Ascending aorta (tissue), 2 donors: Measurements from ENCODE around the gene MARCHF10. TPM values are rescaled to one million over a fixed set of nuclear protein-coding genes. Genes with fewer than 3 reads are reported as not detected.

Source experiments
- DNase-seq, 2 donors: peaks; one replicate each; pipeline ENCODE4 v3.0.0-alpha.2; 2019; ENCODE audit warnings: low spot score in 2 of 2
- H3K27ac ChIP-seq, 2 donors: fragments of 200-600 bp; sonication (generic); one replicate each; pipeline ENCODE4 v1.5.1; 2016 to 2017; ENCODE audit warnings: mild to moderate bottlenecking in 1 of 2
- H3K27me3 ChIP-seq: fragments of 200-600 bp; sonication (generic); one replicate; pipeline ENCODE4 v1.5.1; 2017
- H3K36me3 ChIP-seq, 2 donors: fragments of 200-600 bp; sonication (generic); one replicate each; pipeline ENCODE4 v1.5.1; 2016
- H3K4me1 ChIP-seq, 2 donors: fragments of 200-600 bp; sonication (generic); one replicate each; pipeline ENCODE4 v1.5.1; 2016 to 2017; ENCODE audit warnings: mild to moderate bottlenecking in 1 of 2
- H3K4me3 ChIP-seq, 2 donors: fragments of 200-600 bp; sonication (generic); one replicate each; pipeline ENCODE4 v1.5.1; 2016 to 2017; ENCODE audit warnings: mild to moderate bottlenecking in 1 of 2
- H3K9me3 ChIP-seq, 2 donors: fragments of 200-600 bp; sonication (generic); one replicate each; pipeline ENCODE4 v1.5.1; 2016
- intact Hi-C: fragments of 100-400 bp; cut with DNase I; formaldehyde crosslinking; loops from one replicate; pipeline ENCODE4 v1.15.1; 2023
- total RNA-seq: library from RNA; depleted of rRNA; stranded (reverse); fragments of >200 nt; gene quantifications from one replicate; pipeline ENCODE4 v1.1.0, GENCODE V29; 2016
- TF ChIP-seq, protein P1 (sequence below), 3 experiments: fragments of 200-600 bp in 2 of 3; fragments of 450-650 bp in 1 of 3; sonication (generic) in 2 of 3; IDR thresholded peaks; one replicate each; pipeline ENCODE4 v1.5.1; 2016 to 2019; ENCODE audit warnings: antibody characterized with exemption in 3 of 3, mild to moderate bottlenecking in 1 of 3, moderate library complexity in 1 of 3

The MARCHF10 gene
- total RNA-seq, 1 donor from 2014 or later = not detected

DNA sequence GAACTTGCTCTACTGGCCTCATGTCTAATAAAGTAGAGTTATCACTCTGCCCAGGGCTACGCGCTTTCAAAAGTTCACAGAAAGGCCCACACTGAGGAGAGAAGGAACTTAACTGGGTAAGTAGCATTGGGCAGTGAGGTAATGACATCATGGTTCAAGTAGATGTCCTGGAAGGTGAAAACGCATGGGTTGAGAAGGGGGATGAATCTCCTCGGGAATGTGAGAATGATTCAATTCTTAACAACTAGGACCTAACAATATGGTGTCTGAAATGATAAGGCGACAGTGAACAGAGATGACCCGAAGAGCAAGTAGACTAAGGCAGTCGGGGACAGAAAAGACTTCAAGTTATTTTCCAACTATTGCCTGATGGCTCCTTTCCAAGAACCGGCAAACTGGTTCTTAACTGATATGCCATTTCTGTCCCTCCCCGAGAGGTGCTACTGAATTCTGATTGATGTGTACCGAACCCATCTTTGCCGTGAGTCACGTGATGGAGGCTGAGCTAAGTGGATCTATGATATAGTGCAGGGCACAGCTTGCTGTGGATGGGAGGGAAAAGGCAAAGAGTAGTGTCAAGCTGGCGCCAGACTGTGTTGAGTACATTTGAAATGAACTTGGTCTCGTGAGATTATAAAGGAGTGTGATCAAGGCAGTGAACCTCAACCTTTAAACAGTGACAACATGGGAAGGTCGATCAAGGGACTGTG is 44.1 kb downstream of the MARCHF10 start:
- no peak overlapping the region for H3K4me3 ChIP-seq
- H3K36me3 ChIP-seq = no peaks in the 10 kb centered on the region
- intact Hi-C loops = no loop called here
- H3K27ac ChIP-seq = no peak overlapping the region
- no peak for DNase-seq
- no peaks in the 10 kb centered on the region for H3K27me3 ChIP-seq
- H3K9me3 ChIP-seq = no peaks in the 10 kb centered on the region
- TF ChIP-seq, protein P1, sequence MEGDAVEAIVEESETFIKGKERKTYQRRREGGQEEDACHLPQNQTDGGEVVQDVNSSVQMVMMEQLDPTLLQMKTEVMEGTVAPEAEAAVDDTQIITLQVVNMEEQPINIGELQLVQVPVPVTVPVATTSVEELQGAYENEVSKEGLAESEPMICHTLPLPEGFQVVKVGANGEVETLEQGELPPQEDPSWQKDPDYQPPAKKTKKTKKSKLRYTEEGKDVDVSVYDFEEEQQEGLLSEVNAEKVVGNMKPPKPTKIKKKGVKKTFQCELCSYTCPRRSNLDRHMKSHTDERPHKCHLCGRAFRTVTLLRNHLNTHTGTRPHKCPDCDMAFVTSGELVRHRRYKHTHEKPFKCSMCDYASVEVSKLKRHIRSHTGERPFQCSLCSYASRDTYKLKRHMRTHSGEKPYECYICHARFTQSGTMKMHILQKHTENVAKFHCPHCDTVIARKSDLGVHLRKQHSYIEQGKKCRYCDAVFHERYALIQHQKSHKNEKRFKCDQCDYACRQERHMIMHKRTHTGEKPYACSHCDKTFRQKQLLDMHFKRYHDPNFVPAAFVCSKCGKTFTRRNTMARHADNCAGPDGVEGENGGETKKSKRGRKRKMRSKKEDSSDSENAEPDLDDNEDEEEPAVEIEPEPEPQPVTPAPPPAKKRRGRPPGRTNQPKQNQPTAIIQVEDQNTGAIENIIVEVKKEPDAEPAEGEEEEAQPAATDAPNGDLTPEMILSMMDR (IDR thresholded peaks at IDR 0.05) = no peak
- H3K4me1 ChIP-seq = no peaks in the 10 kb centered on the region

DNA sequence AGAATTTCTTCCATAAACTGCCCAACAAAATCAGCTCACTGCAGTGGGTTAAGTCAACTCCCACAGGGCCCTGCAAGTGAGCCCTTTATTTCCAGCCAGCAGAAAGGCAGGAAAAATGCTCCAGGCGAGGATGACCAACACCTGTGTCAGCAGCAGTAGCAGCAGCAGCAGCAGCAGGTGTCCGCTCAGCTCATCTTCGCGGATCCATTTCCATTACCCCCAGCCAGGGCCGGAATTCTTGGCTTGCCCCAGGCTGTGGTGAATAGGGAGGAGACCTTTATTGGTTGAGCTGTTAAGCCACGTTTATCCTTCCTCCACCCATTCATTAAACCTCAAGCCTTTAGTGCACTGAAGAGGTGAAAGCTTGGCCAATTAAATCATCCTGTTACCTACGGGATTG is 46.2 kb downstream of the MARCHF10 start:
- TF ChIP-seq, protein P1 (IDR thresholded peaks at IDR 0.05) = no peak
- DNase-seq = no peak
- Histone ChIP-seq H3K27ac (no peak overlapping the region), H3K9me3 (no peaks in the 10 kb centered on the region), H3K27me3 (no peaks in the 10 kb centered on the region), H3K36me3 (no peaks in the 10 kb centered on the region), H3K4me3 (no peak overlapping the region), H3K4me1 (no peaks in the 10 kb centered on the region)
- intact Hi-C loops = no loop called here

DNA sequence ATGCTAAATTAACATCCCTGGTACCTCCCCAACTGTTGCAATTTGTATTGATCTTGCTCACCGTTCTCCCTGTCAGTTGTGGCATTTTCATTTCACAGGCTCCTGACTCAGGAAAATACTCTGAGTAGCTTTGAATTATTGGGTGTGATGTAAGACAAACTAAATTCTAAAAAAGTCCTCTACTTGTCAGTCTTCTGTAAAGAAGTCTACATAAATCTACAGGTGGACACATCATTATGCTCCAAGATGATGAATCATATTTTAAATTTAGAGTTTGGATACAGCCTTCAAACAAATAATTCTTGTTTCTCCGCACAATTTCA is 47.2 kb downstream of the MARCHF10 start:
- TF ChIP-seq, protein P1 (IDR thresholded peaks at IDR 0.05) = no peak
- Histone ChIP-seq H3K9me3 (no peaks in the 10 kb centered on the region), H3K4me1 (no peaks in the 10 kb centered on the region), H3K36me3 (no peaks in the 10 kb centered on the region), H3K4me3 (no peak overlapping the region), H3K27me3 (no peaks in the 10 kb centered on the region), H3K27ac (no peak overlapping the region)
- intact Hi-C loops = no loop called here
- no peak for DNase-seq

DNA sequence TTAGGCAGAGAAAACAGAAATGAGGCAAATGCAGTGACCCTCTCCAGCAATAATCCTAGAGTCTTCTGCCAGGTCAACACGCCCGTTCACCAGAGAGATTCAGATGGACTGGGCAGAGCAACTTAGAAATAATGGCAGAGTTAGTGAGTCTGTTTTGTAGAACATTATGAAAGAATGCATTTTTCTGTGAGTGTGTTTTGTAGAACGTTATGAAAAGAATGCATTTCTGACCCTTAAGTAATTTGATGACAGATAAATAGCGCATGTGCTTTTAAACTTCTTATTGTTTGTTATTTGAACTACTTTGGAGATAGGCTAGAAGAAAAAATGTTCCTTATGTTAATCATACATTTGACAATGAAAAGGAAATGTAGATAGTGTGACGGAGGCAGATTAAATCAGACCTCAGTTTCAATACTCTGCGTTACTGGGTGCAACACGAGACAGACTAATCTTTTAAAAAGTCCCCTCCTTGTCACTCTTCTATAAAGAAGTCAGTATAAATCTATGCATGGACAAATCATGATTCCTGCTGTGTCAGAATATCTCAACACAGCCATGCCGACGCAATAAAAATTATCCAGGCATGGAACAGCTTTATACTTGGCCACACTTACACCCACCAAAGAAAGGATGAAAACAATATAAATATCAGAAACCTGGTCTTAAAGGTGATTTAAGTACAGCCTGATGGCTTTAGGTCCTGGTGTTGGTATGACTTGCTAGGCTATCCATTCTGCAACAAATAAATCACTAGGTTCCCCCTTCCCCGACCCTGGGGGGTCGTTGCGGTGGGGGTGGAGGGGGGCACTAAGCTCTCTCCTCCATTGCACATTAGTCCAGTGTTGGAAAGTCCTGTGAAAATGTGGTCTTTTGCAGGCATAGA is 47.8 kb downstream of the MARCHF10 start:
- Histone ChIP-seq H3K4me3 (no peak overlapping the region), H3K4me1 (no peaks in the 10 kb centered on the region), H3K9me3 (no peaks in the 10 kb centered on the region), H3K36me3 (no peaks in the 10 kb centered on the region), H3K27me3 (no peaks in the 10 kb centered on the region), H3K27ac (no peak overlapping the region)
- TF ChIP-seq, protein P1 (IDR thresholded peaks at IDR 0.05) = no peak
- intact Hi-C loops = no loop called here
- DNase-seq = no peak

DNA sequence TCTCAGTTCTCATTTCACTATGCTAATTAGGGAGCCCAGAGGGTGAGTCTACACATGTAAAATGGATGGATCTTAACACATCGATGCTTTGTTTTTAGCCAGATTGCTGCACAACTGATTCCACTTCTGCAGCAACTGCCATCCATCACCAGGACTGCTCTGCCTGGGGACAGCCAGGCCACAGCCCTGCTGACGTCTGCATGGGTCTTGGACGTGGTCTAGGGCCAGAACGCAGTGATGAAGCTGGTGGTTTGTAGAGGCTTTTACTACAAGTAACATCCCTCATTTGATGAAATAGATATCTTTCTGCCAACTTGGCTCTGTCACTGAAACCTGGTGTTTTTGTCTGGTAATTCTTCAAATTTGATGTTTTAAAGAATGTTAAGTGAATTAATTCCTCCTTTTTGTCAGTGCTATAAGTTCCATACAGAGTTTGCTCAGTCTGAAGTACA is 50.6 kb downstream of the MARCHF10 start:
- no peaks in the 10 kb centered on the region for H3K27me3 ChIP-seq
- no peaks in the 10 kb centered on the region for H3K9me3 ChIP-seq
- TF ChIP-seq, protein P1 (IDR thresholded peaks at IDR 0.05) = no peak
- H3K36me3 ChIP-seq = no peaks in the 10 kb centered on the region
- H3K4me1 ChIP-seq = no peaks in the 10 kb centered on the region
- no peak overlapping the region for H3K27ac ChIP-seq
- DNase-seq = no peak
- intact Hi-C loops = no loop called here
- H3K4me3 ChIP-seq = no peak overlapping the region
